Gastrocnemius medialis (tissue), 4 donors: ENCODE results near the gene AKIRIN2. TPM values are rescaled to one million over a fixed set of nuclear protein-coding genes. Genes with fewer than 3 reads are reported as not detected.
A peak's percentile ranks its signal among the peaks of the same experiment; 100 is the strongest.

Source experiments
- ATAC-seq, 2 donors: fragments of 150-250 bp; one replicate each; pipeline ENCODE4 v1.9.1; 2016
- DNase-seq, 2 donors: peaks; one replicate each; pipeline ENCODE4 v3.0.0-alpha.2; 2019
- H3K27ac ChIP-seq, 4 donors: fragments of 200-600 bp; sonication (generic); 1 replicate in 1 of 4; 2 replicates in 3 of 4; pipeline ENCODE4 v1.5.1; 2016 to 2018; ENCODE audit warnings: mild to moderate bottlenecking in 2 of 4, moderate library complexity in 1 of 4
- H3K27me3 ChIP-seq, 3 donors: fragments of 200-600 bp; sonication (generic) in 2 of 3; 1 replicate in 1 of 3; 2 replicates in 2 of 3; pipeline versions ENCODE4 v1.5.1 to v1.6.0; 2016 to 2019; ENCODE audit warnings: mild to moderate bottlenecking in 1 of 3, moderate library complexity in 1 of 3
- H3K36me3 ChIP-seq, 2 donors: fragments of 200-600 bp; sonication (generic) in 1 of 2; one replicate each; pipeline ENCODE4 v1.5.1; 2017 to 2018
- H3K4me1 ChIP-seq, 2 donors: fragments of 200-600 bp; sonication (generic) in 1 of 2; one replicate each; pipeline ENCODE4 v1.5.1; 2016 to 2017; ENCODE audit warnings: mild to moderate bottlenecking in 2 of 2
- H3K4me3 ChIP-seq, 4 donors: fragments of 200-600 bp; sonication (generic) in 3 of 4; 1 replicate in 1 of 4; 2 replicates in 3 of 4; pipeline ENCODE4 v1.5.1; 2016 to 2019; ENCODE audit warnings: mild to moderate bottlenecking in 2 of 4
- H3K9me3 ChIP-seq, 3 donors: fragments of 200-600 bp; sonication (generic) in 2 of 3; 1 replicate in 1 of 3; 2 replicates in 2 of 3; pipeline ENCODE4 v1.5.1; 2016 to 2019
- CTCF ChIP-seq, 5 experiments: fragments of 450-650 bp in 3 of 5; fragments of 200-600 bp in 2 of 5; sonication (generic) in 2 of 5; IDR thresholded peaks in 4 of 5; conservative IDR thresholded peaks in 1 of 5; 1 replicate in 4 of 5; 2 replicates in 1 of 5; pipeline ENCODE4 v1.5.1; 2016 to 2019; ENCODE audit warnings: antibody characterized with exemption in 5 of 5, mild to moderate bottlenecking in 3 of 5, moderate library complexity in 3 of 5
- POLR2A ChIP-seq, 2 donors: fragments of 450-650 bp; IDR thresholded peaks; one replicate each; pipeline ENCODE4 v1.6.1; 2017; ENCODE audit warnings: antibody characterized with exemption in 2 of 2, mild to moderate bottlenecking in 2 of 2, moderate library complexity in 2 of 2
- in situ Hi-C, 4 donors: fragments of 200-750 bp; cut with MboI; loops; one replicate each; pipeline versions ENCODE4 v1.15.0 to v1.8.0; 2017; ENCODE audit warnings: low sequenced_read_pairs in 4 of 4
- intact Hi-C: fragments of 100-400 bp; cut with DNase I; formaldehyde crosslinking; loops from one replicate; pipeline ENCODE4 v1.15.1; 2023; ENCODE audit warnings: low total_unique reads
- total RNA-seq, 4 donors: library from RNA; depleted of rRNA; stranded (reverse); fragments of >200 nt; gene quantifications; one replicate each; pipeline versions ENCODE4 v1.1.0 to v1.2.3, GENCODE V29; 2016

Gene AKIRIN2
- total RNA-seq, 4 donors from 2014 or later = 25.6 to 44.5 (median 33.1) TPM

DNA sequence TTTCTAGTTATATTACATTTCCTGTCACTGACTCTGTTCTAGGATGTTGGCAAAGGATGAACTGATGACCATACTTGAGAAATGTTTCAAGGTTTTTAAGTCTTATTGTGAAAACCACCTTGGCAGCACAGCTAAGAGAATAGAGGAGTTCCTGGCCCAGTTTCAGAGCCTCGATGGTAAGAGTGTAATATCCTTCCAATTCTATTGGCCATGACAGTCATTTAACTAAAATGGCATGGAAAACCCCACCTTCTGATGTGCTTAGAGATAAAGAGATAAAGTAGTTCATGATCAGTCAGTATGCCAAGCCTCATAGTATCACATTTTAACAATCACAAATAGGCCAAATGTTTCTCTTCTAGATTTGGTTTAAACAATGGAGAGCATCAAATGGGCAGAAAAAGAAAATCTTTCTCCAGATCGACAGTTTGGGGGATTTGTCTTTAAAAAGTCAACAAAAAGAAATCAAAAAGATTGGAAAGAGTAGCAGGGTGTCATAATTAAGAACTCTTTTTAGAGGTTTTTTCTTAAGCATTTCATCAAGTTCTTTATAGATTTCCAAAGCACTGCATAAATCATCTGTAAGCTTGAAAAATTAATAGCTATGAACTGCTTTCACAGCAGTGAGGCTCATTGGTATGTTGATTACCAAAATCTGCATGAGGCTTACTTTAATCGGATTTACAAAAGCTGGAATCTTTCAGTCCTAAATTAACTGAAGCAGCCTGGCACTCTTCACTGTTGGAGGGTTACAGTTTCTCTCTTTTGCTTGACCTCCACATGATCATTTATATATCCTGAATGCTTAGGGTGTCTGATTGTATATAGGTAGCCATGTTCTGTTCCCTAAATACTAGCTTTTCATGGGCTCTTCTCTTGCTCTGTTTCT lies 48.7 kb downstream of the AKIRIN2 start:
- no peaks in the 10 kb centered on the region for H3K9me3 ChIP-seq
- TF ChIP-seq CTCF (IDR thresholded peaks at IDR 0.05 in 4 of 5, conservative IDR thresholded peaks at IDR 0.05 in 1 of 5) (no peak), POLR2A (IDR thresholded peaks at IDR 0.05) (no peak)
- peaks cover 0 to 1% of the 10 kb centered on the region in 2 donors for H3K4me1 ChIP-seq
- in situ Hi-C loops (no loop called here), intact Hi-C loops (no loop called here)
- H3K27ac ChIP-seq = no peak overlapping the region
- no peaks in the 10 kb centered on the region for H3K27me3 ChIP-seq
- DNase-seq (no peak), ATAC-seq (no peak)
- no peak overlapping the region for H3K4me3 ChIP-seq
- peaks cover 0 to 18% of the 10 kb centered on the region in 2 donors for H3K36me3 ChIP-seq

GRCh38 chr6:87645080-87645479 lies 57.0 kb downstream of the AKIRIN2 start:
- Histone ChIP-seq H3K36me3 (peaks cover 0 to 7% of the 10 kb centered on the region in 2 donors), H3K4me3 (no peak overlapping the region), H3K27ac (no peak overlapping the region), H3K9me3 (no peaks in the 10 kb centered on the region), H3K27me3 (no peaks in the 10 kb centered on the region), H3K4me1 (no peaks in the 10 kb centered on the region)
- in situ Hi-C loops (no loop called here), intact Hi-C loops (no loop called here)
- no peak for TF ChIP-seq POLR2A (IDR thresholded peaks at IDR 0.05)
- no peak for TF ChIP-seq CTCF (IDR thresholded peaks at IDR 0.05 in 4 of 5, conservative IDR thresholded peaks at IDR 0.05 in 1 of 5)
- DNase-seq = no peak
- ATAC-seq = no peak

DNA sequence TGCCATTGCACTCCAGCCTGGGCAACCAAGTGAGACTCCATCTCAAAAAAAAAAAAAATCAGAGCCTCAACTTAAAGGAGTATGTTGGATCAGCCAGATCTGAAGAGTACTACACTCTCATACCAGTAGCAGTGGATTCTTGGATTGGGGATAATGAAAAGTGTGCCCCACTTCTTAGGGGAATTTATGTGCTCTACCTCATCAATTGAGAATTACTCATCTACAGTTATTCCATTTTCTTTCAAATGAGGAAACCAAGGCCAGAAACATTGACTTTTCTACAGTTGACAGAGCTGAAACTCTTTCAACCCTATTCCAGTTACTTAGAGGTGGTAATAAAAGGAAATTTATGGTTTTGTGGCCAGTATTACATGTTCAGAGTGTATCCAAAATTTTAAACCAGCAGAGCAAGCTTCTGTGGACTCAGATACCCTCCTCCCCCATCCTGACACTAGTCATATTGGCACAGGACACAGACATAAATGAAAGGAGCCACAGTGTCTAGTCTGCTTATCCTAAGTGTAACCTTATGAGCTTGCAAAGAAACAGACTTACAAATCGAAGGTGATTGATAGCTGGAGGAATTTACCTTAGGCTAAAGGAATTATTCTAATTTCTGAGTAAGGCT lies 60.9 kb downstream of the AKIRIN2 start:
- intact Hi-C loops = no loop called here
- Histone ChIP-seq H3K4me1 (no peaks in the 10 kb centered on the region), H3K4me3 (no peak overlapping the region), H3K27me3 (no peaks in the 10 kb centered on the region), H3K27ac (no peak overlapping the region), H3K9me3 (no peaks in the 10 kb centered on the region), H3K36me3 (peaks cover 0 to 5% of the 10 kb centered on the region in 2 donors)
- in situ Hi-C loops = no loop called here
- DNase-seq = no peak
- ATAC-seq = peak in 1 of 2 donors; percentile 39
- TF ChIP-seq POLR2A (IDR thresholded peaks at IDR 0.05) (no peak), CTCF (IDR thresholded peaks at IDR 0.05 in 4 of 5, conservative IDR thresholded peaks at IDR 0.05 in 1 of 5) (no peak)

- ATAC-seq (no peak), DNase-seq (no peak)
- Histone ChIP-seq H3K4me1 (peaks cover 0 to 6% of the 10 kb centered on the region in 2 donors), H3K4me3 (no peak overlapping the region), H3K27me3 (no peaks in the 10 kb centered on the region), H3K9me3 (no peaks in the 10 kb centered on the region), H3K27ac (no peak overlapping the region), H3K36me3 (peaks cover 0 to 5% of the 10 kb centered on the region in 2 donors)
- intact Hi-C loops (loop anchor here (10.0 kb wide), 1 partner anchor 155 kb away; no protein-coding TSS in a partner anchor), in situ Hi-C loops (no loop called here)
- no peak for TF ChIP-seq CTCF (IDR thresholded peaks at IDR 0.05 in 4 of 5, conservative IDR thresholded peaks at IDR 0.05 in 1 of 5)
- TF ChIP-seq POLR2A (IDR thresholded peaks at IDR 0.05) = no peak
Observed at GRCh38 chr6:87639373-87639772, 62.7 kb downstream of the AKIRIN2 start.
